Activated naive CD8-positive, alpha-beta T cell treated with anti-CD3 and anti-CD28 coated beads, Interleukin-2, amount 10 ng/mL, durations not matched to agents 7 days and 5 days (primary cell): ENCODE results near the gene PBXIP1. TPM values are rescaled to one million over a fixed set of nuclear protein-coding genes. Genes with fewer than 3 reads are reported as not detected.
A peak's percentile ranks its signal among the peaks of the same experiment; 100 is the strongest.

Experiments
- ATAC-seq: fragments of 150-1000 bp; cut with Tn5 transposase; one replicate; pipeline ENCODE4 v1.10.0; 2021; ENCODE audit warnings: low read depth, moderate library complexity
- POLR2A ChIA-PET: fragments of 350-600 bp; sonication (Branson Sonifier 250); formaldehyde crosslinking; loops from one replicate; lab custom pipeline; 2021; ENCODE audit warnings: antibody characterized with exemption; lab: Charles Lee
- DNase-seq: peaks from one replicate; pipeline ENCODE4 v3.0.0; 2021
- H3K27ac Mint-ChIP-seq: one replicate; pipeline ENCODE4 v1.8.0; 2022; ENCODE audit warnings: mild to moderate bottlenecking, mixed read lengths
- H3K27me3 Mint-ChIP-seq: one replicate; pipeline ENCODE4 v1.8.0; 2022; ENCODE audit warnings: mild to moderate bottlenecking, moderate library complexity, mixed read lengths
- H3K36me3 Mint-ChIP-seq: one replicate; pipeline ENCODE4 v1.8.0; 2021; ENCODE audit warnings: mild to moderate bottlenecking, mixed read lengths
- H3K4me1 Mint-ChIP-seq: one replicate; pipeline ENCODE4 v1.8.0; 2021; ENCODE audit warnings: mixed read lengths
- H3K4me3 Mint-ChIP-seq: one replicate; pipeline ENCODE4 v1.8.0; 2022; ENCODE audit warnings: mild to moderate bottlenecking, moderate library complexity, mixed read lengths
- H3K9me3 Mint-ChIP-seq: one replicate; pipeline ENCODE4 v1.8.0; 2021; ENCODE audit warnings: mixed read lengths
- total RNA-seq, 2 experiments: library from RNA; stranded (reverse); gene quantifications; one replicate each; pipeline ENCODE4 v1.2.3, GENCODE V29; 2021

Gene PBXIP1
- 100 to 1,000 TPM; 149 to 155 TPM for total RNA-seq

- no peaks in the 10 kb centered on the region for H3K9me3 Mint-ChIP-seq
- H3K36me3 Mint-ChIP-seq: peaks cover 22% of the 10 kb centered on the region
- DNase-seq (peak; percentile 69), ATAC-seq (peak; percentile 48)
- H3K27me3 Mint-ChIP-seq: no peaks in the 10 kb centered on the region
- peak within 1 kb of the TSS; percentile 97 for H3K4me3 Mint-ChIP-seq
- peaks cover 60% of the 10 kb centered on the region for H3K4me1 Mint-ChIP-seq
- POLR2A ChIA-PET: interaction anchor here (0.7 to 3.1 kb wide), 18 partner anchors 9 to 348 kb away, joined by 3 to 45 read pairs (median 8); partner anchors contain the start of genes ADAM15, ADAR, CKS1B and FLAD1
- H3K27ac Mint-ChIP-seq: peak within 1 kb of the TSS; percentile 99
Measured at GRCh38 chr1:154955718-154956543, at the start of gene PBXIP1. TSS of gene PBXIP1 (minus strand) at chr1:154956099. CDS start at chr1:154953721, 2,378 bp downstream.

GRCh38 chr1:155005076-155006011 lies 49.4 kb upstream of the PBXIP1 start:
- ATAC-seq: no peak
- Mint-ChIP-seq H3K36me3 (no peaks in the 10 kb centered on the region), H3K9me3 (no peaks in the 10 kb centered on the region), H3K27ac (peak overlapping the region; percentile 97), H3K27me3 (no peaks in the 10 kb centered on the region), H3K4me3 (peak overlapping the region; percentile 39), H3K4me1 (peaks cover 45% of the 10 kb centered on the region)
- DNase-seq: no peak
- POLR2A ChIA-PET: interaction anchor here (0.7 to 1.5 kb wide), 2 partner anchors 10 to 22 kb away, joined by 3 to 6 read pairs; partner anchors contain the start of gene FLAD1

GRCh38 chr1:155004352-155005075 lies 48.6 kb upstream of the PBXIP1 start:
- ATAC-seq (no peak), DNase-seq (no peak)
- Mint-ChIP-seq H3K4me1 (peaks cover 43% of the 10 kb centered on the region), H3K4me3 (peak overlapping the region; percentile 97), H3K36me3 (no peaks in the 10 kb centered on the region), H3K27ac (peak overlapping the region; percentile 80), H3K9me3 (no peaks in the 10 kb centered on the region), H3K27me3 (no peaks in the 10 kb centered on the region)
- POLR2A ChIA-PET: interaction anchor here (1.1 to 1.5 kb wide), 3 partner anchors 8 to 21 kb away, joined by 3 to 4 read pairs (median 4); partner anchors contain the start of gene FLAD1

GRCh38 chr1:155003766-155004351 lies 48.0 kb upstream of the PBXIP1 start:
- Mint-ChIP-seq H3K9me3 (no peaks in the 10 kb centered on the region), H3K36me3 (no peaks in the 10 kb centered on the region), H3K4me3 (peak overlapping the region; percentile 97), H3K27me3 (no peaks in the 10 kb centered on the region), H3K4me1 (peaks cover 44% of the 10 kb centered on the region), H3K27ac (peak overlapping the region; percentile 91)
- POLR2A ChIA-PET: interaction anchor here (1.1 to 1.5 kb wide), 4 partner anchors 8 to 255 kb away, joined by 3 to 4 read pairs (median 4); partner anchors contain the start of gene FLAD1
- ATAC-seq (no peak), DNase-seq (no peak)

- ATAC-seq (no peak), DNase-seq (no peak)
- Mint-ChIP-seq H3K36me3 (no peaks in the 10 kb centered on the region), H3K4me3 (peak overlapping the region; percentile 97), H3K27ac (peak overlapping the region; percentile 91), H3K27me3 (no peaks in the 10 kb centered on the region), H3K4me1 (peaks cover 44% of the 10 kb centered on the region), H3K9me3 (no peaks in the 10 kb centered on the region)
- POLR2A ChIA-PET: interaction anchor here (1.1 to 1.5 kb wide), 5 partner anchors 9 to 255 kb away, joined by 3 to 4 read pairs (median 3); partner anchors contain the start of genes FLAD1 and PYGO2
Measured at GRCh38 chr1:155003227-155003765, 47.4 kb upstream of the PBXIP1 start.

GRCh38 chr1:155002464-155003226 lies 46.7 kb upstream of the PBXIP1 start, which contains the start of gene ZBTB7B:
TSS of gene ZBTB7B (plus strand) at chr1:155002802. CDS start at chr1:155014661, 11,859 bp downstream.
- Mint-ChIP-seq H3K27ac (peak within 1 kb of the TSS; percentile 99), H3K4me1 (peaks cover 49% of the 10 kb centered on the region), H3K27me3 (no peaks in the 10 kb centered on the region), H3K4me3 (peak within 1 kb of the TSS; percentile 99), H3K9me3 (no peaks in the 10 kb centered on the region), H3K36me3 (no peaks in the 10 kb centered on the region)
- ATAC-seq: no peak
- POLR2A ChIA-PET: interaction anchor here (1.2 to 1.3 kb wide), 3 partner anchors 29 to 256 kb away, joined by 3 to 8 read pairs (median 3); partner anchors contain the start of gene PYGO2
- DNase-seq: no peak

GRCh38 chr1:155001675-155002463 lies 46.0 kb upstream of the PBXIP1 start:
- Mint-ChIP-seq H3K4me3 (peak overlapping the region; percentile 99), H3K27me3 (no peaks in the 10 kb centered on the region), H3K36me3 (no peaks in the 10 kb centered on the region), H3K27ac (peak overlapping the region; percentile 99), H3K9me3 (no peaks in the 10 kb centered on the region), H3K4me1 (peaks cover 52% of the 10 kb centered on the region)
- POLR2A ChIA-PET: interaction anchor here (0.7 to 3.8 kb wide), 8 partner anchors 9 to 65 kb away, joined by 3 to 22 read pairs (median 4); partner anchors contain the start of genes PBXIP1, PMVK and PYGO2
- ATAC-seq (peak; percentile 68), DNase-seq (peak; percentile 96)

- Mint-ChIP-seq H3K4me1 (peaks cover 47% of the 10 kb centered on the region), H3K9me3 (no peaks in the 10 kb centered on the region), H3K4me3 (peak overlapping the region; percentile 99), H3K27ac (peak overlapping the region; percentile 88), H3K36me3 (no peaks in the 10 kb centered on the region), H3K27me3 (no peaks in the 10 kb centered on the region)
- ATAC-seq (no peak), DNase-seq (no peak)
- POLR2A ChIA-PET: interaction anchor here (0.7 to 3.8 kb wide), 7 partner anchors 9 to 65 kb away, joined by 3 to 22 read pairs (median 4); partner anchors contain the start of genes PBXIP1 and PMVK
Measured at GRCh38 chr1:155001425-155001674, 45.5 kb upstream of the PBXIP1 start.

- Mint-ChIP-seq H3K4me3 (peak overlapping the region; percentile 99), H3K27ac (peak overlapping the region; percentile 88), H3K36me3 (no peaks in the 10 kb centered on the region), H3K27me3 (no peaks in the 10 kb centered on the region), H3K4me1 (peaks cover 45% of the 10 kb centered on the region), H3K9me3 (no peaks in the 10 kb centered on the region)
- POLR2A ChIA-PET: interaction anchor here (0.7 to 3.8 kb wide), 12 partner anchors 10 to 64 kb away, joined by 3 to 30 read pairs (median 6); partner anchors contain the start of genes ADAM15, CKS1B, FLAD1 and PBXIP1
- DNase-seq (peak; percentile 90), ATAC-seq (peak; percentile 52)
Measured at GRCh38 chr1:155000726-155001424, 45.0 kb upstream of the PBXIP1 start.

GRCh38 chr1:155000411-155000725 lies 44.5 kb upstream of the PBXIP1 start:
- H3K27ac Mint-ChIP-seq: peak overlapping the region; percentile 90
- H3K9me3 Mint-ChIP-seq: no peaks in the 10 kb centered on the region
- H3K27me3 Mint-ChIP-seq: no peaks in the 10 kb centered on the region
- no peak for ATAC-seq
- H3K36me3 Mint-ChIP-seq: no peaks in the 10 kb centered on the region
- POLR2A ChIA-PET: interaction anchor here (1.3 to 3.8 kb wide), 7 partner anchors 11 to 51 kb away, joined by 3 to 30 read pairs (median 10); partner anchors contain the start of genes ADAM15, CKS1B, FLAD1 and PBXIP1
- peaks cover 43% of the 10 kb centered on the region for H3K4me1 Mint-ChIP-seq
- no peak for DNase-seq
- H3K4me3 Mint-ChIP-seq: peak overlapping the region; percentile 99
